ENCODE measurements around the gene CHID1.

CHID1 gene

GRCh38 chr11:955154-956063 is 44.8 kb upstream of the CHID1 start:
- Histone ChIP-seq H3K27ac (ENCODE audit: poor library complexity, severe bottlenecking) (no peak overlapping the region), H3K9me3 (ENCODE audit: severe bottlenecking) (no peaks in the 10 kb centered on the region), H3K36me3 (ENCODE audit: low read depth) (peaks cover 14% of the 10 kb centered on the region; the same call in 1 of the 2 replicates), H3K4me3 (ENCODE audit: severe bottlenecking) (no peak overlapping the region), H3K4me1 (ENCODE audit: insufficient read depth, poor library complexity, severe bottlenecking) (no peaks in the 10 kb centered on the region), H3K27me3 (ENCODE audit: insufficient read depth, poor library complexity, severe bottlenecking) (no peaks in the 10 kb centered on the region)
- ATAC-seq (ENCODE audit: low read depth) (no peak), DNase-seq (ENCODE audit: low spot score) (no peak)
- no peak for TF ChIP-seq CTCF (IDR thresholded peaks at IDR 0.05; ENCODE audit: poor library complexity, severe bottlenecking)

GRCh38 chr11:954392-955153 is 44.0 kb upstream of the CHID1 start:
- Histone ChIP-seq H3K27ac (ENCODE audit: poor library complexity, severe bottlenecking) (no peak overlapping the region), H3K4me3 (ENCODE audit: severe bottlenecking) (no peak overlapping the region), H3K4me1 (ENCODE audit: insufficient read depth, poor library complexity, severe bottlenecking) (no peaks in the 10 kb centered on the region), H3K36me3 (ENCODE audit: low read depth) (peaks cover 11% of the 10 kb centered on the region; the same call in 1 of the 2 replicates), H3K27me3 (ENCODE audit: insufficient read depth, poor library complexity, severe bottlenecking) (no peaks in the 10 kb centered on the region), H3K9me3 (ENCODE audit: severe bottlenecking) (no peaks in the 10 kb centered on the region)
- no peak for TF ChIP-seq CTCF (IDR thresholded peaks at IDR 0.05; ENCODE audit: poor library complexity, severe bottlenecking)
- ATAC-seq (ENCODE audit: low read depth) (no peak), DNase-seq (ENCODE audit: low spot score) (no peak)

- no peak overlapping the region for H3K27ac ChIP-seq (ENCODE audit: poor library complexity, severe bottlenecking)
- no peak for ATAC-seq (ENCODE audit: low read depth)
- H3K9me3 ChIP-seq (ENCODE audit: severe bottlenecking): no peaks in the 10 kb centered on the region
- H3K27me3 ChIP-seq (ENCODE audit: insufficient read depth, poor library complexity, severe bottlenecking): no peaks in the 10 kb centered on the region
- no peaks in the 10 kb centered on the region for H3K4me1 ChIP-seq (ENCODE audit: insufficient read depth, poor library complexity, severe bottlenecking)
- peaks cover 10% of the 10 kb centered on the region for H3K36me3 ChIP-seq (ENCODE audit: low read depth)
- no peak for TF ChIP-seq CTCF (IDR thresholded peaks at IDR 0.05; ENCODE audit: poor library complexity, severe bottlenecking)
- H3K4me3 ChIP-seq (ENCODE audit: severe bottlenecking): no peak overlapping the region
- no peak for DNase-seq (ENCODE audit: low spot score)
These were observed 42.9 kb upstream of the CHID1 start for GRCh38 chr11:953512-953911.

DNA sequence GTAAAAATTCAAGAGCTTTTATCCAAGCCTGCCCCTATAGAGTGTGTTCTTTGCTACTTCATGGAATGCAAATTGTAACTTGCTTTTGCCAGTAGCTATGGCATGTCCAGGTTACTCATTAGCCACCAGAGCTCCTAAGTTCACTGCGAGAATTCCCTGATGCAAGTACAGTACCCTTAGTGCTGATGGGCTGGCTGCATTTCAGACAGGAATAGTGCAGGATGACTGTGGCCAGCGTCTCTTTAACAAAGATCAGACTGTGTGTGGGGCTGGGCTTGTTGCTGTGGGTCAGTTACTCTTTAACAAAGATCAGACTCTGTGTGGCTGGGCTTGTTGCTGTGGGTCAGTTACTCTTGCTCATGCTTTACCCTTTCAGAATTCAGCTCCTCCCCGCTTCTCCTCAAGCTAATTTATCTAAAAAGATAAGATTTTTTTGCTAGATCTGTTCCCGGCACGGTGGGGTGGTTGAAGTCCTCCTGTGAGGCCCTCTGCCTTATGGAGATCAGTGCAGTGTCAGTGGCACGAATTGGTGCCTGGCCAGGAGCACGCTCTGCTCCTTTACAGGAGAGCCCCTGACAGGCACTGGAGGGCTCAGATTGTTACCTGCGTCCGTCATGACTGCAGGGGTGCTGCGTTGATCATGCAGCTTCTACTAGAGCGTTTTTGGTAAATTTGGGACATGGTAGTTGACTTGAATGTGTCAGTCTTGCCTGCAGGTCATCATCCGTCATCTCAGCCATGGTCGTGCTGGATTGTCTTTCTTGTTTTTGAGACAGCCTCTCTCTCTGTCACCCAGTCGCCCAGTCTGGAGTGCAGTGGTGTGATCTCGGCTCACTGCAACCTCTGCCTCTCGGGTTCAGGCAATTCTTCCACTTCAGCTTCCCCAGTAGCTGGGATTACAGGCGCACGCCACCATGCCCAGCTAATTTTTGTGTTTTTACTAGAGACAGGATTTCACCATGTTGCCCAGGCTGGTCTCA is 42.1 kb upstream of the CHID1 start:
- H3K36me3 ChIP-seq (ENCODE audit: low read depth): peaks cover 13% of the 10 kb centered on the region
- ATAC-seq (ENCODE audit: low read depth) (peak; percentile 31; the same call in 1 of the 3 replicates), DNase-seq (ENCODE audit: low spot score) (no peak)
- no peak overlapping the region for H3K4me3 ChIP-seq (ENCODE audit: severe bottlenecking)
- peaks cover 2% of the 10 kb centered on the region for H3K9me3 ChIP-seq (ENCODE audit: severe bottlenecking)
- no peaks in the 10 kb centered on the region for H3K27me3 ChIP-seq (ENCODE audit: insufficient read depth, poor library complexity, severe bottlenecking)
- TF ChIP-seq CTCF (IDR thresholded peaks at IDR 0.05; ENCODE audit: poor library complexity, severe bottlenecking): no peak
- no peak overlapping the region for H3K27ac ChIP-seq (ENCODE audit: poor library complexity, severe bottlenecking)
- H3K4me1 ChIP-seq (ENCODE audit: insufficient read depth, poor library complexity, severe bottlenecking): no peaks in the 10 kb centered on the region
